Tibial artery (tissue), 4 donors: ENCODE data around the gene FPR1.
"Not testable (repeated sequence)": the region's sequence is repeated elsewhere in the genome, so short reads cannot be mapped to it uniquely, and the experiment has no call there.

Experiments used
- DNase-seq, 2 donors: peaks; one replicate each; pipeline ENCODE4 v3.0.0-alpha.2; 2019
- H3K27ac ChIP-seq, 2 donors: fragments of 200-600 bp; sonication (generic) in 1 of 2; 1 replicate in 1 of 2; 2 replicates in 1 of 2; pipeline ENCODE4 v1.5.1; 2018 to 2019; ENCODE audit warnings: mild to moderate bottlenecking in 1 of 2
- H3K27me3 ChIP-seq, 2 donors: fragments of 200-600 bp; sonication (generic) in 1 of 2; one replicate each; pipeline versions ENCODE4 v1.5.1 to v1.6.0; 2016 to 2019
- H3K36me3 ChIP-seq, 3 donors: fragments of 200-600 bp; sonication (generic) in 2 of 3; one replicate each; pipeline ENCODE4 v1.5.1; 2016 to 2019; ENCODE audit warnings: mild to moderate bottlenecking in 2 of 3
- H3K4me1 ChIP-seq, 4 donors: fragments of 200-600 bp; sonication (generic) in 2 of 4; 1 replicate in 3 of 4; 2 replicates in 1 of 4; pipeline ENCODE4 v1.5.1; 2016 to 2019
- H3K4me3 ChIP-seq, 2 donors: fragments of 200-600 bp; sonication (generic) in 1 of 2; 1 replicate in 1 of 2; 2 replicates in 1 of 2; pipeline ENCODE4 v1.5.1; 2018 to 2019; ENCODE audit warnings: mild to moderate bottlenecking in 2 of 2
- H3K9me3 ChIP-seq, 3 donors: fragments of 200-600 bp; sonication (generic) in 1 of 3; one replicate each; pipeline ENCODE4 v1.5.1; 2016 to 2019
- intact Hi-C: fragments of 100-400 bp; cut with DNase I; formaldehyde crosslinking; loops from one replicate; pipeline ENCODE4 v1.15.0; 2023; ENCODE audit warnings: low total_unique reads
- TF ChIP-seq, protein P1 (sequence below), 2 experiments: fragments of 200-600 bp in 1 of 2; fragments of 450-650 bp in 1 of 2; IDR thresholded peaks; one replicate each; pipeline ENCODE4 v1.5.1; 2017 to 2019; ENCODE audit warnings: antibody characterized with exemption in 2 of 2, mild to moderate bottlenecking in 1 of 2, moderate library complexity in 1 of 2

FPR1 gene

DNA sequence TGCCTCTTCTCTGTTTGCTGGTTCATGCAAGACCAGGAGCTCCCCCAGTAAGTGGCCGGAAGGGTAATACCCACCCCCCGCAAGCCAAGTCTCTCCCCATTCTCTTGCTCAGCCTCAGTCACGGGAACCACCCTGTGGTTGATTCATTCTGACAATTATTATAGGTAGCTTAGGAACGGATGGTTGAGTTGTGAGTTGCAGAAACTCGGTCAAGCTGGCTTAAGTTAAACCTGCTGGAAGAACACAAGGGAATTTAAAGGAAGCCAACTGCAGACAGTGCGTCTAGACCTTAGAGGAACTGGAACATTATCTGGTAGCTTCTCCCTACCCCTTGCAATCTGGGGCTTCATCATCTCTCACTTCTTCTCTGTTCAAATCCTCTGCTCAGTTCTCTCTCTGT, 8.9 kb downstream of the FPR1 start:
- H3K27me3 ChIP-seq: peaks cover 0 to 19% of the 10 kb centered on the region in 2 donors
- no peaks in the 10 kb centered on the region for H3K36me3 ChIP-seq
- TF ChIP-seq, protein P1, sequence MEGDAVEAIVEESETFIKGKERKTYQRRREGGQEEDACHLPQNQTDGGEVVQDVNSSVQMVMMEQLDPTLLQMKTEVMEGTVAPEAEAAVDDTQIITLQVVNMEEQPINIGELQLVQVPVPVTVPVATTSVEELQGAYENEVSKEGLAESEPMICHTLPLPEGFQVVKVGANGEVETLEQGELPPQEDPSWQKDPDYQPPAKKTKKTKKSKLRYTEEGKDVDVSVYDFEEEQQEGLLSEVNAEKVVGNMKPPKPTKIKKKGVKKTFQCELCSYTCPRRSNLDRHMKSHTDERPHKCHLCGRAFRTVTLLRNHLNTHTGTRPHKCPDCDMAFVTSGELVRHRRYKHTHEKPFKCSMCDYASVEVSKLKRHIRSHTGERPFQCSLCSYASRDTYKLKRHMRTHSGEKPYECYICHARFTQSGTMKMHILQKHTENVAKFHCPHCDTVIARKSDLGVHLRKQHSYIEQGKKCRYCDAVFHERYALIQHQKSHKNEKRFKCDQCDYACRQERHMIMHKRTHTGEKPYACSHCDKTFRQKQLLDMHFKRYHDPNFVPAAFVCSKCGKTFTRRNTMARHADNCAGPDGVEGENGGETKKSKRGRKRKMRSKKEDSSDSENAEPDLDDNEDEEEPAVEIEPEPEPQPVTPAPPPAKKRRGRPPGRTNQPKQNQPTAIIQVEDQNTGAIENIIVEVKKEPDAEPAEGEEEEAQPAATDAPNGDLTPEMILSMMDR (IDR thresholded peaks at IDR 0.05): no peak
- no peak overlapping the region for H3K27ac ChIP-seq
- no peak for DNase-seq
- no peaks in the 10 kb centered on the region for H3K4me1 ChIP-seq
- H3K4me3 ChIP-seq: no peak overlapping the region
- no peaks in the 10 kb centered on the region for H3K9me3 ChIP-seq
- intact Hi-C loops: no loop called here

DNA sequence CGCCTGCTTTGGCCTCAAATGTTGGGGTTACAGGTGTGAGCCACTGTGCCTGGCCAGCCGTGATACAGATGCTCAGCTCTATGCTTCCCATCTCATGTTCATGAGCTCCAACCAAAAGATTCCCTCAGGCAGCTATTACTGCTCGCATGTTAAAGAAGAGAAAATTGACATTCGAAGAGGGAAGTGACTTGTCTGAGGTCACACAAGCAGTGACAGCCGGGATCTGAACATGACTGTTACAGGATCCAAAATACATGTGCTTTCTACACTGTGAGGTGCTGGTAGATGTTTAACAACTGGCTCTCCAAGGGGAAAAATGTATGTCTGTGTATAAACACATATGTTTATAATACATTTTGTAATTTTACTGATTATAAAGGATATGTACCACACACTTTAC, 11.3 kb downstream of the FPR1 start:
- Histone ChIP-seq H3K9me3 (no peaks in the 10 kb centered on the region), H3K27ac (no peak overlapping the region), H3K4me3 (no peak overlapping the region), H3K27me3 (peaks cover 0 to 25% of the 10 kb centered on the region in 2 donors), H3K4me1 (no peaks in the 10 kb centered on the region), H3K36me3 (no peaks in the 10 kb centered on the region)
- DNase-seq: no peak
- intact Hi-C loops: no loop called here
- TF ChIP-seq, protein P1 (IDR thresholded peaks at IDR 0.05): no peak

DNA sequence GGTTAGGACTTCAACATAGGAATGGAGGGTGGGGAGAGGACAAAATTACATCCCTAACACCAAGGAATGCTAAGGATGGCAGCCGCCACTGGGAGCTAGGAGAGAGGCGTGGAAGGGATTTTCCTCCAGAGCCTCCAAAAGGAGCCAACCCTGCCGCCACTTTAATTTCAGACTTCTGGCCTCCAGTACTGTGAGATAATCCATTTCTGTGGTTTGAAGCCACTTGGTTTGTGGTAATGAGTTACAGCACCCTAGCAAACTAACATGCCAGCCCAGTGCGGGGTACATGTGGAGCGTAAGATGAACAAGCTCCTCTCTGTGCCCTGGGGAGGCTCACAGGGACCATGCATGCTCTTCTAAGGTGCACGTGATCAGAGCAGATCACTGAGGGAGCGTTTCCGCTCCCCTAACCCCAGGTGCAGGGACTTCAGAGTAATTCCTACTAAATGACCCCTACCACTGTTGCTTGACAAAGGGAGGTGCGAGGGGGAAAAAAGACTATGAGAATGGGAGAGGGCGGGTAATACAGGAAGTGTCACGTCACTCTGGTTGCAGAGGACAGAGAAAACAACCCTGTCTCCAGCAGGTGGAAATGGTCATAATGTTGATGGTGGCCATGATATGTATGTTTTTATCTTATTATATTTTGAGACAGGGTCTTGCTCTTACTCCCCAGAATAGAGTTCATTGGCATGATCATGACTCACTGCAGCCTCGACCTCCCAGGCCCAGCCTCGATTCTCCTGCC, 12.0 kb downstream of the FPR1 start:
- no peaks in the 10 kb centered on the region for H3K4me1 ChIP-seq

DNA sequence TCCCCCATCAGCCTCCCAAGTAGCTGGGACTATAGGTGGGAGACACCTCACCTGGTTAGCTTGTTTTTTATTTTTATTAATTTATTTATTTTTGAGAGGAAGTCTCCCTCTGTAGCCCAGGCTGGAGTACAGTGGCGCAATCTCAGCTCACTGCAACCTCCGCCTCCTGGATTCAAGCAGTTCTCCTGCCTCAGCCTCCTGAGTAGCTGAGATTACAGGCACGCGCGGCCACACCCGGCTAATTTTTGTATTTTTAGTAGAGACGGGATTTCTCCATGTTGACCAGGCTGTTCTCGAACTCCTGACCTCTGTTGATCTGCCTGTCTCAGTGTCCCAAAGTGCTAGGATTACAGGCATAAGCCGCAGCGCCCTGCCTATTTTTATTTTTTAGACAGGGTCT, 13.2 kb downstream of the FPR1 start:
- H3K4me1 ChIP-seq, H3K36me3 ChIP-seq, DNase-seq, H3K4me3 ChIP-seq, H3K9me3 ChIP-seq, intact Hi-C loops, H3K27ac ChIP-seq: not testable (repeated sequence)
- H3K27me3 ChIP-seq: peaks cover 0 to 26% of the 10 kb centered on the region in 2 donors

More for the DNA sequence above, 12.0 kb downstream of the FPR1 start:
- no peaks in the 10 kb centered on the region for H3K36me3 ChIP-seq
- TF ChIP-seq, protein P1 (IDR thresholded peaks at IDR 0.05): no peak
- H3K9me3 ChIP-seq: no peaks in the 10 kb centered on the region
- DNase-seq: no peak
- H3K27ac ChIP-seq: no peak overlapping the region
- peaks cover 0 to 26% of the 10 kb centered on the region in 2 donors for H3K27me3 ChIP-seq
- no peak overlapping the region for H3K4me3 ChIP-seq
- intact Hi-C loops: no loop called here

DNA sequence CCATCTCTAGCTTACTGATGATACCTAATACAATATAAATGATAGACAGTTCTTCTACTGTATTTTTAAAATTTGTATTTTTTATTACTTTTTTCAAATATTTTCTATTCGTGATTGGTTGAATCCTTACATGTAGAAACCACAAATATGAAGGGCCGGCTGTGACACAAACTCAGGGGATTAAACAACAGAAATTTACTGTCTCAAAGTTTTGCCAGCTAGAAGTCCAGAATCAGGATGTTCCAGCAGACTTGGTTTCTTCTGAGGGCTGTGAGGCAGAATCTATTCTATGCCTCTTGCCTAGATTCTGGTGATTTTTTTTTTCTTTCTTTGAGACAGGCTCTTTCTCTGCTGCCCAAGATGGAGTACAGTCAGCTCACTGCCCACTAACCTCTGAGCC, 13.8 kb downstream of the FPR1 start:
- TF ChIP-seq, protein P1 (IDR thresholded peaks at IDR 0.05): no peak
- Histone ChIP-seq H3K27me3 (peaks cover 0 to 26% of the 10 kb centered on the region in 2 donors), H3K36me3 (no peaks in the 10 kb centered on the region), H3K4me3 (no peak overlapping the region), H3K27ac (no peak overlapping the region), H3K9me3 (no peaks in the 10 kb centered on the region), H3K4me1 (no peaks in the 10 kb centered on the region)
- no peak for DNase-seq
- intact Hi-C loops: no loop called here

DNA sequence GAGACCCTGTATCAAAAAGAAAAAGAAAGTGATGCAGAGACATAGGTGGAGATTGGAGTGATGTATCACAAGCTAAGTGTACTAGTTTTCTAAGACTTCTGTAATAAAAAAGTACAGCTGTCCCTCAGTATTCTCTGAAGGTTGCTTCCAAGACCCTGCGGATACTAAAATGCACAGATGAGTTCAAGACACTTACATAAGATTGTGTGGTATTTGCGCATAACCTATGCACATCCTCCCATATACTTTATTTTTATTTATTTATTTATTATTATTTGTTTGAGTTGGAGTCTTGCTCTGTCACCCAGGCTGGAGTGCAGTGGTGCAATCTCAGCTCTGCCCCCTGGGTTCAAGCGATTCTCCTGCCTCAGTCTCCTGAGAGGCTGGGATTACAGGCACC, 14.3 kb downstream of the FPR1 start:
- TF ChIP-seq, protein P1 (IDR thresholded peaks at IDR 0.05): no peak
- Histone ChIP-seq H3K9me3 (no peaks in the 10 kb centered on the region), H3K36me3 (no peaks in the 10 kb centered on the region), H3K4me1 (no peaks in the 10 kb centered on the region), H3K4me3 (no peak overlapping the region), H3K27ac (no peak overlapping the region), H3K27me3 (peaks cover 0 to 26% of the 10 kb centered on the region in 2 donors)
- intact Hi-C loops: no loop called here
- DNase-seq: no peak
